ENCODE results near the gene SHE. TPM values are rescaled to one million over a fixed set of nuclear protein-coding genes. Genes with fewer than 3 reads are reported as not detected.
"Not testable (repeated sequence)": the region's sequence is repeated elsewhere in the genome, so short reads cannot be mapped to it uniquely, and the experiment has no call there.

The SHE gene
- polyA plus RNA-seq (ENCODE audit: insufficient read length in 12 of 12), result 10 to 100 TPM in 6 of 12 donors, 1 to 10 TPM in 5, not detected in 1; 7.5 to 13.1 (median 10.0) TPM
- long read RNA-seq, donor 1, full-length matches to known transcripts, result 2 of 2 reads
- long read RNA-seq, donor 1, partial matches to known transcripts, result 0 of 2 reads
- long read RNA-seq, donor 1, other reads (novel, unspliced or antisense), result 0 of 2 reads
- long read RNA-seq, donor 2, result 0 reads
- long read RNA-seq, donor 3, full-length matches to known transcripts, result 1 of 1 reads
- long read RNA-seq, donor 3, partial matches to known transcripts, result 0 of 1 reads
- long read RNA-seq, donor 3, other reads (novel, unspliced or antisense), result 0 of 1 reads
- long read RNA-seq, donor 4, full-length matches to known transcripts, result 1 of 1 reads
- long read RNA-seq, donor 4, partial matches to known transcripts, result 0 of 1 reads
- long read RNA-seq, donor 4, other reads (novel, unspliced or antisense), result 0 of 1 reads
- long read RNA-seq, donor 5, full-length matches to known transcripts, result 3 of 3 reads
- long read RNA-seq, donor 5, partial matches to known transcripts, result 0 of 3 reads
- long read RNA-seq, donor 5, other reads (novel, unspliced or antisense), result 0 of 3 reads
- long read RNA-seq, donor 6, full-length matches to known transcripts, result 1 of 6 reads
- long read RNA-seq, donor 6, partial matches to known transcripts, result 5 of 6 reads
- long read RNA-seq, donor 6, other reads (novel, unspliced or antisense), result 0 of 6 reads
- long read RNA-seq, donor 7, result 0 reads
- long read RNA-seq, donor 8, full-length matches to known transcripts, result 3 of 8 reads
- long read RNA-seq, donor 8, partial matches to known transcripts, result 5 of 8 reads
- long read RNA-seq, donor 8, other reads (novel, unspliced or antisense), result 0 of 8 reads
- long read RNA-seq, donor 9, partial matches to known transcripts, result 5 of 5 reads
- long read RNA-seq, donor 9, other reads (novel, unspliced or antisense), result 0 of 5 reads
- long read RNA-seq, donor 10, full-length matches to known transcripts, result 1 of 1 reads
- long read RNA-seq, donor 10, partial matches to known transcripts, result 0 of 1 reads
- long read RNA-seq, donor 10, other reads (novel, unspliced or antisense), result 0 of 1 reads
- long read RNA-seq, donor 11, result 0 reads

GRCh38 chr1:154502066-154502743 is at the start of gene SHE, which contains the start of gene TDRD10:
Gene SHE (minus strand): TSS chr1:154502412. CDS start chr1:154502026, 386 bp downstream.
Gene TDRD10 (plus strand): TSS chr1:154502219. CDS start chr1:154506904, 4,685 bp downstream.
- no peak for DNase-seq

GRCh38 chr1:154551474-154551873 is 49.3 kb upstream of the SHE start:
- DNase-seq, result no peak

GRCh38 chr1:154550657-154551056 is 48.4 kb upstream of the SHE start:
- no peak for DNase-seq

- DNase-seq, result no peak
Measured at GRCh38 chr1:154550070-154550469, 47.9 kb upstream of the SHE start.

GRCh38 chr1:154549202-154549770 is 47.1 kb upstream of the SHE start:
- DNase-seq, result no peak

GRCh38 chr1:154548028-154548427 is 45.8 kb upstream of the SHE start:
- DNase-seq, result no peak

- DNase-seq, result no peak
Measured at GRCh38 chr1:154547105-154547732, 45.0 kb upstream of the SHE start.

GRCh38 chr1:154546264-154547063 is 44.3 kb upstream of the SHE start:
- no peak for DNase-seq

- no peak for DNase-seq
Measured at GRCh38 chr1:154541231-154541630, 39.0 kb upstream of the SHE start.

GRCh38 chr1:154539486-154540483 is 37.6 kb upstream of the SHE start:
- no peak for DNase-seq

- no peak for DNase-seq
Measured at GRCh38 chr1:154536570-154536969, 34.4 kb upstream of the SHE start.

GRCh38 chr1:154533952-154534844 is 32.0 kb upstream of the SHE start:
- no peak for DNase-seq

- not testable (repeated sequence) for DNase-seq
Measured at GRCh38 chr1:154531950-154532349, 29.7 kb upstream of the SHE start.

- DNase-seq, result no peak
Measured at GRCh38 chr1:154529308-154529707, 27.1 kb upstream of the SHE start.

- no peak for DNase-seq
Measured at GRCh38 chr1:154527192-154527591, 25.0 kb upstream of the SHE start.

- DNase-seq, result no peak
Measured at GRCh38 chr1:154524881-154525280, 22.7 kb upstream of the SHE start.

GRCh38 chr1:154521695-154522094 is 19.5 kb upstream of the SHE start:
- DNase-seq, result no peak
